ENCODE data around the gene ST6GALNAC3. TPM values are rescaled to one million over a fixed set of nuclear protein-coding genes. Genes with fewer than 3 reads are reported as not detected.
A peak's percentile ranks its signal among the peaks of the same experiment; 100 is the strongest.

The ST6GALNAC3 gene
- total RNA-seq, 1 experiment from 2014 or later = 4.8 TPM

- Histone ChIP-seq H3K9me3 (ENCODE audit: low read length) (no peaks in the 10 kb centered on the region), H3K27ac (ENCODE audit: low read length) (no peak overlapping the region), H3K79me2 (ENCODE audit: low read length) (no peaks in the 10 kb centered on the region), H3K9ac (ENCODE audit: low read length) (no peak overlapping the region), H3K4me1 (ENCODE audit: low read length) (no peaks in the 10 kb centered on the region), H3K27me3 (ENCODE audit: low read length) (no peaks in the 10 kb centered on the region), H3K36me3 (ENCODE audit: insufficient read depth, low read length) (no peaks in the 10 kb centered on the region), H4K20me1 (ENCODE audit: insufficient read depth, low read depth, low read length) (no peaks in the 10 kb centered on the region), H2AFZ (ENCODE audit: low read length) (no peak overlapping the region), H3K4me2 (ENCODE audit: low read depth, low read length, poor library complexity, severe bottlenecking) (no peak overlapping the region), H3K9me2 (replicated peaks; ENCODE audit: insufficient read depth, low read length) (no peaks in the 10 kb centered on the region), H3K4me3 (ENCODE audit: low read length) (no peak overlapping the region)
- no peak for DNase-seq
Measured at GRCh38 chr1:76142771-76143540, 68.4 kb downstream of the ST6GALNAC3 start.

- no peak overlapping the region for H3K9ac ChIP-seq (ENCODE audit: low read length)
- no peak overlapping the region for H3K4me3 ChIP-seq (ENCODE audit: low read length)
- H3K36me3 ChIP-seq (ENCODE audit: insufficient read depth, low read length) = no peaks in the 10 kb centered on the region
- H3K4me2 ChIP-seq (ENCODE audit: low read depth, low read length, poor library complexity, severe bottlenecking) = no peak overlapping the region
- H3K79me2 ChIP-seq (ENCODE audit: low read length) = no peaks in the 10 kb centered on the region
- no peaks in the 10 kb centered on the region for H3K9me3 ChIP-seq (ENCODE audit: low read length)
- no peak overlapping the region for H3K27ac ChIP-seq (ENCODE audit: low read length)
- no peaks in the 10 kb centered on the region for H3K4me1 ChIP-seq (ENCODE audit: low read length)
- H3K27me3 ChIP-seq (ENCODE audit: low read length) = no peaks in the 10 kb centered on the region
- H2AFZ ChIP-seq (ENCODE audit: low read length) = no peak overlapping the region
- H3K9me2 ChIP-seq (replicated peaks; ENCODE audit: insufficient read depth, low read length) = no peaks in the 10 kb centered on the region
- H4K20me1 ChIP-seq (ENCODE audit: insufficient read depth, low read depth, low read length) = no peaks in the 10 kb centered on the region
- no peak for DNase-seq
Measured at GRCh38 chr1:76144247-76144646, 69.7 kb downstream of the ST6GALNAC3 start.

GRCh38 chr1:76145332-76145731 lies 70.8 kb downstream of the ST6GALNAC3 start:
- H3K9ac ChIP-seq (ENCODE audit: low read length) = no peak overlapping the region
- H3K27me3 ChIP-seq (ENCODE audit: low read length) = no peaks in the 10 kb centered on the region
- H3K4me1 ChIP-seq (ENCODE audit: low read length) = no peaks in the 10 kb centered on the region
- H3K9me2 ChIP-seq (replicated peaks; ENCODE audit: insufficient read depth, low read length) = no peaks in the 10 kb centered on the region
- DNase-seq = no peak
- no peaks in the 10 kb centered on the region for H3K9me3 ChIP-seq (ENCODE audit: low read length)
- no peak overlapping the region for H2AFZ ChIP-seq (ENCODE audit: low read length)
- H3K4me2 ChIP-seq (ENCODE audit: low read depth, low read length, poor library complexity, severe bottlenecking) = no peak overlapping the region
- no peaks in the 10 kb centered on the region for H3K36me3 ChIP-seq (ENCODE audit: insufficient read depth, low read length)
- no peaks in the 10 kb centered on the region for H3K79me2 ChIP-seq (ENCODE audit: low read length)
- no peak overlapping the region for H3K4me3 ChIP-seq (ENCODE audit: low read length)
- no peak overlapping the region for H3K27ac ChIP-seq (ENCODE audit: low read length)
- no peaks in the 10 kb centered on the region for H4K20me1 ChIP-seq (ENCODE audit: insufficient read depth, low read depth, low read length)

GRCh38 chr1:76146184-76146583 lies 71.6 kb downstream of the ST6GALNAC3 start:
- H3K79me2 ChIP-seq (ENCODE audit: low read length) = no peaks in the 10 kb centered on the region
- no peak for DNase-seq
- H2AFZ ChIP-seq (ENCODE audit: low read length) = no peak overlapping the region
- no peaks in the 10 kb centered on the region for H3K9me3 ChIP-seq (ENCODE audit: low read length)
- H3K4me2 ChIP-seq (ENCODE audit: low read depth, low read length, poor library complexity, severe bottlenecking) = no peak overlapping the region
- H3K9me2 ChIP-seq (replicated peaks; ENCODE audit: insufficient read depth, low read length) = no peaks in the 10 kb centered on the region
- H3K9ac ChIP-seq (ENCODE audit: low read length) = no peak overlapping the region
- H3K27ac ChIP-seq (ENCODE audit: low read length) = no peak overlapping the region
- H4K20me1 ChIP-seq (ENCODE audit: insufficient read depth, low read depth, low read length) = no peaks in the 10 kb centered on the region
- no peaks in the 10 kb centered on the region for H3K27me3 ChIP-seq (ENCODE audit: low read length)
- no peaks in the 10 kb centered on the region for H3K36me3 ChIP-seq (ENCODE audit: insufficient read depth, low read length)
- H3K4me3 ChIP-seq (ENCODE audit: low read length) = no peak overlapping the region
- H3K4me1 ChIP-seq (ENCODE audit: low read length) = no peaks in the 10 kb centered on the region

- Histone ChIP-seq H3K9me3 (ENCODE audit: low read length) (no peaks in the 10 kb centered on the region), H3K9me2 (replicated peaks; ENCODE audit: insufficient read depth, low read length) (no peaks in the 10 kb centered on the region), H3K4me2 (ENCODE audit: low read depth, low read length, poor library complexity, severe bottlenecking) (no peak overlapping the region), H3K9ac (ENCODE audit: low read length) (no peak overlapping the region), H2AFZ (ENCODE audit: low read length) (no peak overlapping the region), H3K27ac (ENCODE audit: low read length) (no peak overlapping the region), H3K4me1 (ENCODE audit: low read length) (peaks cover 2% of the 10 kb centered on the region), H3K27me3 (ENCODE audit: low read length) (no peaks in the 10 kb centered on the region), H4K20me1 (ENCODE audit: insufficient read depth, low read depth, low read length) (no peaks in the 10 kb centered on the region), H3K79me2 (ENCODE audit: low read length) (no peaks in the 10 kb centered on the region), H3K36me3 (ENCODE audit: insufficient read depth, low read length) (no peaks in the 10 kb centered on the region), H3K4me3 (ENCODE audit: low read length) (no peak overlapping the region)
- no peak for DNase-seq
Measured at GRCh38 chr1:76147917-76148316, 73.4 kb downstream of the ST6GALNAC3 start.

- H3K9ac ChIP-seq (ENCODE audit: low read length) = no peak overlapping the region
- no peaks in the 10 kb centered on the region for H3K27me3 ChIP-seq (ENCODE audit: low read length)
- H3K79me2 ChIP-seq (ENCODE audit: low read length) = no peaks in the 10 kb centered on the region
- H2AFZ ChIP-seq (ENCODE audit: low read length) = no peak overlapping the region
- H3K4me3 ChIP-seq (ENCODE audit: low read length) = no peak overlapping the region
- H3K4me2 ChIP-seq (ENCODE audit: low read depth, low read length, poor library complexity, severe bottlenecking) = no peak overlapping the region
- H4K20me1 ChIP-seq (ENCODE audit: insufficient read depth, low read depth, low read length) = no peaks in the 10 kb centered on the region
- no peaks in the 10 kb centered on the region for H3K36me3 ChIP-seq (ENCODE audit: insufficient read depth, low read length)
- peaks cover 7% of the 10 kb centered on the region for H3K4me1 ChIP-seq (ENCODE audit: low read length)
- no peaks in the 10 kb centered on the region for H3K9me3 ChIP-seq (ENCODE audit: low read length)
- no peak overlapping the region for H3K27ac ChIP-seq (ENCODE audit: low read length)
- DNase-seq = no peak
- H3K9me2 ChIP-seq (replicated peaks; ENCODE audit: insufficient read depth, low read length) = no peaks in the 10 kb centered on the region
Measured at GRCh38 chr1:76148460-76148859, 73.9 kb downstream of the ST6GALNAC3 start.

GRCh38 chr1:76153841-76154205 lies 79.3 kb downstream of the ST6GALNAC3 start:
- Histone ChIP-seq H3K27me3 (ENCODE audit: low read length) (no peaks in the 10 kb centered on the region), H3K36me3 (ENCODE audit: insufficient read depth, low read length) (no peaks in the 10 kb centered on the region), H3K4me3 (ENCODE audit: low read length) (no peak overlapping the region), H3K9me2 (replicated peaks; ENCODE audit: insufficient read depth, low read length) (no peaks in the 10 kb centered on the region), H2AFZ (ENCODE audit: low read length) (no peak overlapping the region), H3K9me3 (ENCODE audit: low read length) (no peaks in the 10 kb centered on the region), H4K20me1 (ENCODE audit: insufficient read depth, low read depth, low read length) (no peaks in the 10 kb centered on the region), H3K9ac (ENCODE audit: low read length) (no peak overlapping the region), H3K79me2 (ENCODE audit: low read length) (no peaks in the 10 kb centered on the region), H3K4me1 (ENCODE audit: low read length) (peaks cover 49% of the 10 kb centered on the region), H3K4me2 (ENCODE audit: low read depth, low read length, poor library complexity, severe bottlenecking) (no peak overlapping the region), H3K27ac (ENCODE audit: low read length) (no peak overlapping the region)
- DNase-seq = no peak

GRCh38 chr1:76154206-76154956 lies 79.8 kb downstream of the ST6GALNAC3 start:
- no peaks in the 10 kb centered on the region for H3K9me3 ChIP-seq (ENCODE audit: low read length)
- H3K36me3 ChIP-seq (ENCODE audit: insufficient read depth, low read length) = no peaks in the 10 kb centered on the region
- H3K27ac ChIP-seq (ENCODE audit: low read length) = peak overlapping the region; percentile 100
- H3K9me2 ChIP-seq (replicated peaks; ENCODE audit: insufficient read depth, low read length) = no peaks in the 10 kb centered on the region
- peak overlapping the region; percentile 77 for H2AFZ ChIP-seq (ENCODE audit: low read length)
- H3K79me2 ChIP-seq (ENCODE audit: low read length) = no peaks in the 10 kb centered on the region
- peak overlapping the region; percentile 40; the same call in 1 of the 2 replicates for H3K4me3 ChIP-seq (ENCODE audit: low read length)
- H3K4me1 ChIP-seq (ENCODE audit: low read length) = peaks cover 55% of the 10 kb centered on the region
- H3K9ac ChIP-seq (ENCODE audit: low read length) = peak overlapping the region; percentile 57
- H4K20me1 ChIP-seq (ENCODE audit: insufficient read depth, low read depth, low read length) = no peaks in the 10 kb centered on the region
- no peaks in the 10 kb centered on the region for H3K27me3 ChIP-seq (ENCODE audit: low read length)
- H3K4me2 ChIP-seq (ENCODE audit: low read depth, low read length, poor library complexity, severe bottlenecking) = peak overlapping the region; percentile 61
- peak; percentile 94 for DNase-seq
